Stimulated activated CD4-positive, alpha-beta T cell treated with anti-CD3 and anti-CD28 coated beads, Interleukin-15, amount 100 ng/mL, for 1 hour (primary cell): ENCODE measurements around the gene CARHSP1.
"Not testable (repeated sequence)": the region's sequence is repeated elsewhere in the genome, so short reads cannot be mapped to it uniquely, and the experiment has no call there.

ENCODE experiments used
- DNase-seq, 2 donors: peaks; one replicate each; pipeline ENCODE4 v3.0.0-alpha.2; 2020; ENCODE audit warnings: low read depth in 1 of 2, low spot score in 1 of 2

The CARHSP1 gene

DNA sequence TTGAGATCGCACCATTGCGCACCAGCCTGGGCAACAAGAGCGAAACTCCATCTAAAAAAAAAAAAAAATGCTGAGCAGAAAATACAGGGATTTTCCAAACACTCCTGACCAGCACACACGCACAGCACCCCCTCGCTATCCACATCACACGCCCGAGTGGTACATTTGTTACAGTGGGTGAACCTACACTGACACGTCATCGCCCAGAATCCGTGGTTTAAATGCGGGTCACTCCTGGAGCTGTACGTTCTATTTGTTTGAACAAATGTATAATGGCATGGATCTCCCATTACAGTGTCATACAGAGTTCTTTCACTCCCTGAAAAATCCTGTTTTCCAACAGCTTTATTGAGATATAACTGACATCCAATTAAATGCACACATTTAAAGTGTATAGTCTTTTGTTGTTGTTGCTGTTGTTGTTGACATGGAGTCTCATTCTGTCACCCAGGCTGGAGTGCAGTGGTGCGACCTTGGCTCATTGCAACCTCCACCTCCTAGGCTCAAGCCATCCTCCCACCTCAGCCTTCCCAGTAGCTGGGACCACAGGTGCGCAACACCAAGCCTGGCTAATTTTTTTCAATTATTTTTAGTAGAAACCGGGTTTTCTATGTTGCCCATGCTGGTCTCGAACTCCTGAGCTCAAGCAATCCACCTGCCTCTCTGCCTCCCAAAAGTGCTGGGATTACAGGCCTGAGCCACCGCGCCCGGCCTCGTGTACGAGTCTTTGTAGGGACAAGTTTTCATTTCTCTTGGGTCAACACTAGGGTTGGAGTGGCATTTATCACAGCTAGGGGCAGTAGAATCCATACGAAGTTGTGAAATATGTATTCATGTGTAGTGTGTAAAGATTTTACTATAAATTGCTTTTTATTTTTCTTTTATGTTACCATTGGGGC, 4.4 kb upstream of the CARHSP1 start:
- DNase-seq, result no peak

DNA sequence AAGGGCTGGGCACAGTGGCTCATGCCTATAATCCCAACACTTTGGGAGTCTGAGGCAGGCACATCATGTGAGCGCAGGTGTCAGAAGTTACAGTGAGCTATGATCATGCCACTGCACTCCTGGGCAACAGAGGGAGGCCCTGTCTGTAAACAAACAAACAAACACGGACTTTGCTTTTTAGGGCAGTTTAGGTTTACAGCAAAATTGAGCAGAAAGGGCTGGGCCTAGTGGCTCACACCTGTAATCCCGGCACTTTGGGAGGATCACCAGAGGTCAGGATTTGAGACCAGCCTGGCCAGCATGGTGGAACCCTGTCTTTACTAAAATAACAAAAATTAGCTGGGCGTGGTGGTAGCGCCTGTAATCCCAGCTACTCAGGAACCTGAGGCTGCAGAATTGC, 3.3 kb upstream of the CARHSP1 start:
- no peak for DNase-seq

DNA sequence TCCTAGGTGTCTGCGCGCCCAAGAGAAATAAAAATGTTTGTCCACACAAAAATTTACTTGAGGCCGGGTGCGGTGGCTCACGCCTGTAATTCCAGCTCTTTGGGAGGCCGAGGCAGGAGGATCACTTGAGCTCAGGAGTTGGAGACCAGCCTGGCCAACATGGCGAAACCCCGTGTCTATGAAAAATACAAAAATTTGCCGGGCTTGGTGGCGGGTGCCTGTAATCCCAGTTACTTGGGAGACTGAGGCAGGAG, 1.1 kb upstream of the CARHSP1 start:
- not testable (repeated sequence) for DNase-seq

DNA sequence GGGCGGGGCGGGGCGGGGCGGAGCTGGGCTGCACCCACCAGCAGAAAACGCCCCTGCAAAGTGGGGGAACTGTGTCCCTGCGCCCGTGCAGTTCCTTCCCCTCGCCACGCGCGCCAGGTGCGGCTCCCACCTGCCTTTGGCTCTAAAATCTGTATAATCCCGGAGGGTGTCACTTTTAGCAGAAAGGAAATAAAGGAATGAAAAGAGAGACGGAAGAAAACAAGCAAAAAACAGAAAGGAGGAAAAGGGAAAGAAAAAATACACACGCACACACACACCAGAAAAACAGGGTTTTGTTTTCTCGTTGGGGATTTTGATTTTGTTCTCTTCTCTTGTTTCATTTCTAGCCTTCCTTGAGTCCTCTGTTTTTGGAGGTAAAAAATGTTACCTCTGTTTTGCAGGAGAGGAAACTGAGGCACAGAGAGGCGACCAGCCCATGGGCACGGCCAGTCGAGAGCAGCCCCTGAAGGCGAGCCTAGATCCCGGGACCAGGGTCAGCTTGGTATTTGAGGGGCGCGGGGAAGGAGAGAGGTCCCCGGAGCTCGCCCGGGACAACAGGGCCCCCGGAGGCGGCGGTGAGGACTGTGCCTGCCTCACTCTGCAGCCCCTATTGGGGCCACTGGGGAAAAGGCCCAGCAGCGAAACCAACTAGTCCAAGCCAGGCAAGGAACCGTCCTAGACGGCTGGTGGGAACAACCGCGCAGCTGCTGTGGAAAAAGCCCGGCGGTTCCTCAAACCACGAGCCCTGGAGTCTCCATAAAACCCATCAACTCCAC, 594 bp upstream of the CARHSP1 start:
- DNase-seq, result no peak

DNA sequence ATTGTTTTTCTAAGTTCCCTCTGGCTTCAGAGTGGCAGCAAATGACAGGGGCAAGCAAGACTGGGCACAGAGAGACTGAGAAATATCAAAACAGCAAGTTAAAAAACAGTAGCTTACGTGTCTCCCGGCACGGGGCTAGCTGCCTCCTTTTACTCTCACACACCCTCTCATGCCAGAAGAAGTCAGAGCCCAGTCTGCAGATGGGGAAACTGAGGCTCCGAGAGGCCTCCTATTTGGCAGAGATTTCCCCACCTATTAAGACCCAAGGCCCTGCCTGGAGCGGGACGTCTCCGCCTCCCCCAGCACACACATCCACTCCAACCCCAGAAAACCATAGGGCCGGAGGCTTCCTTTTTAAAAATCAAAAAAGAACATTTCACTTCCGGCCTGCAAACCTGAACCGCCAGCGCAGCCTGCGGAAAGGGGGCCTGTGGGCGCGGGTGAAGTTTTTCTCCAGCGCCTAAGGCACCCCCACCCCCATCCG, 832 bp downstream of the CARHSP1 start:
- peak; percentile 25 to 32 for DNase-seq

DNA sequence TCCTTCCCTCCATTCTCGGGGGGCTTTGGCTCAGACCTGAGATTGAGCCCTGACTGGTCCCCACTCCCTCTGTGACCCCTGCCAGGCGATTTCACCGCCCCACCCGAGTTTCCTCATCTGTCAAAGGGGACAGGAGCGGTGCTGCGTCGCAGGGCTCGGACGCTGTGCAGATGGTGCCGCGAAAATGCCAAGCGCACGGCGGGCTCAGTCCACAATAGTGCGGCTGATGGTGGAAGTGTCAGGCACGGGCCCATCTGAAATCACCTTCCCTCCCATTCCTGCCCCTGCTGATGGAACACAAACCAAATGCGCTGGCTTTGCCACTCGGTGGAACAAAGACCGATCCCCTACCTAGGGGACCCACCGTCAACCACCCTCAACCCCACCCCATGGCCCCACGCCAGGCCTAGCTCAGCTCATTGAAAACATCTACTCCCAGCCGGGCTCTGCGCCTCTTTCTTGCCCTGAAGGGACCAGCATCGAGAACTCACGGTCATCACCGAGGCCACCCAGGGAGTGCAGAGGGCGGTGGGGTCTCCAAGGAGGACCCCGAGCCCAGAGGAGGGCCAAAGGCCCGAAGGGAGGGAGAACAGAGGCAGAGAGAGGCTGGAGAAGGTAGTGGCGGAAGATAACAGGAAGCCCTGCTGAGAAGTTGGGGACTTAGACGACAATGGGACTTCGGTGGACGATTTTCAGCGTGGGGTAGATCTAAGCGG, 1.4 kb downstream of the CARHSP1 start:
- DNase-seq, result no peak

DNA sequence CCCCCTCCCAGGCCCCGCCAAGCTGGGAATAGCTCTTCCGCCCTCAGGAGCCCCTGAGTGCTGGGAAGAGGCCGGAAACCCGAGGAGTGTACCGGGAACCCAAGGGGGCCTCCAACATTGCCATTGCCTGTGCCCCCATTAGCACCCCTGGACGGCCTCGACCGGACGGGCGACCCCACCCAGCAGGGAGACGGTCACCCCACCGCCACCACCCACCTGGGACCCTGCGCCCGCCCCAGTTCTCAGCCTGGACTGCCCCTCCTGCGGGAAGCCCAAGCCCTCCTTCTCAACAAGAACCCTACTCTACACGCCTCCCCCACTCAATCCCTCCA, 2.0 kb downstream of the CARHSP1 start:
- DNase-seq, result no peak

DNA sequence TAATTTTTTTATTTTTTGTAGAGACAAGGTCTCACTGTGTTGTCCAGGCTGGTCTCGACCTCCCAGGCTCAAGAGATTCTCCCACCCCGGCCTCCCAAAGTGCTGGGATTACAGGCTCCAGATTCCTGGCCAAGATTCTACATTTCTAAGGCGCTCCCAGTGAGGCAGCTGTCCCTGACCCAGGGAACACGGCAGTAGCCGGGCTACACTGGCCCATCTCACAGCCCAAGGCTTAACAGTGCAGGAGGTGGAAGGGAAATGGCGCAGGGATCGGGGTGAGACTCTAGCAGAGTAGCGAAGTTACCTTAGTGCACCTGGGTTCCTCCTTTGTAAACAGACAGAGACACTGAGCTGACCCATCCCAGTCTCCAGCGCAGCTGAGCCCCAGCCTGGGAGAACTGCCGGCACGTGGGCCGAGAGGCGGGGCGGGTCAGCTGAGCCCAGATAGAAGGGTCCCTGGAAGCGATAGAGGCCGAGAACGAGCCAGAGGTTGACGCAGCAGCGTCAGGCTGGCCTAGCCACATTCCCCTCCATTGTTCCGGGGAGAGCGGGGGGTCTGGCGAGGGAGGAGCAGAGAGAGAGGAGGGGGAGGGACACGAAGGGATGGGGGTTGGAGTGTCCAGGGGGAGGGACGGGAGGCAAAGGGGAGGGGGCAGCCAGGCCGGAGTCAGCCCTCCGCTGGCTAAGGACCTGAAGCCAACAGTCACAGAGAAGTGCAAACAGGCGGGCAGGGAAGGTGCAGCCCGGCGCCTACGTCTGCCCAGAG, 2.5 kb downstream of the CARHSP1 start:
- no peak for DNase-seq

DNA sequence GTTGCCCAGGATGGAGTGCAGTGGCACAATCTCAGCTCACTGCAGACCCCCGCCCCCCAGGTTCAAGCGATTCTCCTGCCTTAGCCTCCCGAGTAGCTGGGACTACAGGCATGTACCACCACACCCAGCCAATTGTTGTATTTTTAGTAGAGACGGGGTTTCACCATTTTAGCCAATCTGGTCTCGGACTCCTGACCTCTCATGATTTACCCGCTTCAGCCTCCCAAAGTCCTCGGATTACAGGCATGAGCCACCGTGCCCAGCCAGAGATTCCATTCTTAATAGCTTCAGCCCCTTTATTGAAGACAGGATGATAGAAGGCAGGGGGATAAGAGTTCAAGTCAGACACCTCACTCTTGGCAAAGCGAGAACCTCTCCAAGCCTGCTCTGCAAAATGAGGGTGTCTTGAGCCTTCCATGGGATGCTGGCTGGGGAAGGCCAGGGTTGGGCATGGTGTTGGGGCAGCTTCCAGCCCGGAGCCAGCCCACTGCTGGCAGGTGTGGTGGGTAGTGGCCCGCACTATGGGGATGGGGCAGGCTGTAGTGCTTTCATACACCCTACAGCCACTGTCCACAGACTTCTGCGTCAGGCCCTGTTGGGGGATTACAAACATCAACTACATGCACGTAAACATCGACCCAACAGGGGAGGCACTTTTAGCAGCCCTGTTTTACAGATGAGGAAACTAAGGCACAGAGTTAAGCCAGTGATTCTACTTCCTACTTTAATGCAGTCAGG, 3.5 kb downstream of the CARHSP1 start:
- no peak for DNase-seq

DNA sequence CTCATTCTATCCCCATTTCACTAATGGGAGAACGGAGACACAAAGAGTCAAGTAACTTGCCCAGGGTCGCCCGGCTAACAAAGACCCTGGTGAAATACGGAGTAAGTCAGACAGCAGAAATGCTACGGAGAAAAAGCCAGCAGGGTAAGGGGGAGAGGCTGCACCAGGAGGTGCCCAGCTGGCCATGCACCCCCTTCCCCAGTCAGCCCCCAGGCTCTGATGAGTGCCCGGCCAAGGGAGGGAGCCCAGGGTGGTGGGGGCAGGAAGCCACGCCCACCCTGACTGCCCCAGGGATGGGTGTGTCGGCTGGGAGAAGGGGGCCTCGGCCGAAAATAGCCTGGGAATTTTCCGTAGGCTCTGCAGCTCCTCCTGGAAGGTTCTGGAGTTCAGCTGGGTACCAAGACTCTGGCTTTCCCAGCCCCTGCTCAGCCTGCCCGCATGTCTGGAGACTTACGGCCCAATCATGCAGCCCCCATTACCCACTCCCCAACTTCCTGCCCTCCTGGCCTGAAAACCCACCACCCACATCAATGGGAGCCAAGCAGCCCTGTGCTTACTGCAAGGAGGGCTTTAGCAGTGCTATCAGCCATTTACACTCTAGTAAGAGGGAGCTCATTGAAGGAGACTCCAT, 4.2 kb downstream of the CARHSP1 start:
- DNase-seq, result no peak

DNA sequence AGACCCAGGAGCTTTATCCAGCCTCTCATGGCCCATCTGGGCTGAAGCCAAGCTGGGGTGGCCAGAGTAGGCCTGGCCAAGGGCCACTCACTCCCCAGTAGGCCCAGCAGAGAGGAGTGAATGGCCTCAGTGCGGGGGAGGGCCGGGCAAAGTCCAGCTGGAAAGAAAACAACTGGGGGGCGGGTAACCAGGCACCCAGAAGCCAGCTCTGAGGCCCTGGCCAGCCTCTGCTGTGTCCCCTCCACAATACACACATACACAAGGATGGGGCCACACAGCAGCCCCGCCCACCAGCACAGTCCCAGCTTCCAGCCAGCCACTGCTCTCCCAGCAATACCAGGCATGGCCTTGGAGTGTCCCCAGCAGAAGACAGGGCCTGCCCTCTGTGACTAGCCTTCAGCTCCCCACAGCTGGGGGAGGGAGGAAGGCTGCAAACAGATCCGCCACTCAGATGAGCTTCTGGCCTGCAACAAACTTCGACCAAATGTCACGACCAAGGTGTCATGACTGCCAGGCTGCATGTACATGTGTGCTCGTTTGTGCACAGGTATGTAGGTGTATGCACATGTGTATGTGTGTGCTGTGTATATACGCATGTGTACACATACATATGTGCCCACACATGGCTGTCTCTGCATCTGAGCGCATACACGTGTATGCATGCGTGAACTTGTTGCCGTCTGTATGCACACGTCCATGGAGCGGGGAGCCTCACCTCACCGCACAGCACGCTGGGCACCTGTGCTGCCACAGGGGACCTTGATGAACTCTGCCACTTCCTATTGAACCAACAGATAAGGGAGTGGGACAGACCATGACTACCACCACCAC, 5.0 kb downstream of the CARHSP1 start:
- no peak for DNase-seq

DNA sequence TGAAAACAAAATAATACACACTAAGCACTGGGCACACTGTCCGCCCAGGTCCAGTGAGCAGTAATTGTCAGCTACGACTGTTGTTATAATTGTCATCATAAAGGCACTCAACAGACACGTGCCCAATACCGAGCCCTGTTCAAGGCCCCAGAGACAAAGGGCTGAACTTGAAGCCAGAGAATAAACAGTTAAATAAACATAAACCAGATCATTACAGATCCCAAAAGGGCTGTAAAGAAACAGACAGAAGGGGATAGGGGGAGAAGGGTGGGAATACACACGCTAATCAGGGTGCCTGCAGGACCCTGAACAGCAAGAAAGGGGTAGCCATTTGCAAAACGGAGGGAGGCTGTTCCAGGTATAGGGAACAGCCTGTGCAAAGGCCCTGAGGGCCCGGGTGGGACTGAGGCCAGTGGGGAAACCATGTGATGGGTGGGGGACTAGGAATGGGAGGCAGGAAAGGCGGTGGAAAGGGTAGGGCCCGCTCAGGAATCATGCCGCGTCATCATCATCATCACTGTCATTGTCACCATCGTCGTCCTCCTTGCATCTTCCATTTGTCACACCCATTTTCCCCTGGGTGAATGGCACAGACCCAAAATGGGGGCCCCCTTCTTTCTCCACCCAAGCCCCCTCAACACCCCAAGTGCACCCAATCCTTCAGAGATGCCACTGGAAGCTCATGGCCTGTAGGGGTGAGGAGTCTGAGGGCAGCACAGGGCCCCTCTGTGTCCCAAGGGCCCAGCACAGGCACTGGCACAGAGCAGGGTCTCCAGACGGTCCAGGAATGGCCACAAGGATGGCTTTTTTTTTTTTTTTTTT, 6.3 kb downstream of the CARHSP1 start:
- DNase-seq, result no peak

DNA sequence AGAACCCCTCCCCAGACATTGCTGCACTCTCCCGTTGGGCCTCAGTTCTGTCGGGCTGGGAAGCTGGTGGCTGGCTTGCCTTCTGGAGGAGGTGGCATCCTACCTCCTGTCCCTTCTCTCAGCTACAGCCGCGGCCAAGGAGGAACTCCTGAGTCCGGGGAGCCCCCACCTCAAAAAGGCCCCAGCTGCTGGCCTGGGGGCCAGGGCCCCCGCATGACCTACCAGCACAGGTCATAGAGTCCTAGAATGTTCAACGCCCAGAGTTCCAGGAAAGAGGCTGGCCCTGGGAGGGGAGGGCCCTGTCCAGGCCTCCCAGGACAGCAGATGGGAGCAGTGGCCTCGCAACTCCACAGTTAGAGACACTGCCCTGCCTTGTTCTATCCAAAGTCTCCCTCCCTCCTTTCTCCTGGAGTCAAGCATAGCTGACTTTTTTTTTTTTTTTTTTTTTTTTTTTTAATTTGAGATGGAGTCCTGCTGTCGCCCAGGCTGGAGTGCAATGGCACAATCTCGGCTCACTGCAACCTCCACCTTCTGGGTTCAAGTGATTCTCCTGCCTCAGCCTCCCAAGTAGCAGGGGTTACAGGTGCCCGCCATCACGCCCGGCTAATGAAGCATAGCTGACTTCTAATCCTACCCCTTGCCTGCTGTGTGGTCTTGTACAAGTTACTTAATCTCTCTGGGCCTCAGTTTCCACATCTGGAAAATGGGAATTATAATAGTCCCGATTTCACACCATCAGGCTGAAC, 7.1 kb downstream of the CARHSP1 start:
- no peak for DNase-seq

DNA sequence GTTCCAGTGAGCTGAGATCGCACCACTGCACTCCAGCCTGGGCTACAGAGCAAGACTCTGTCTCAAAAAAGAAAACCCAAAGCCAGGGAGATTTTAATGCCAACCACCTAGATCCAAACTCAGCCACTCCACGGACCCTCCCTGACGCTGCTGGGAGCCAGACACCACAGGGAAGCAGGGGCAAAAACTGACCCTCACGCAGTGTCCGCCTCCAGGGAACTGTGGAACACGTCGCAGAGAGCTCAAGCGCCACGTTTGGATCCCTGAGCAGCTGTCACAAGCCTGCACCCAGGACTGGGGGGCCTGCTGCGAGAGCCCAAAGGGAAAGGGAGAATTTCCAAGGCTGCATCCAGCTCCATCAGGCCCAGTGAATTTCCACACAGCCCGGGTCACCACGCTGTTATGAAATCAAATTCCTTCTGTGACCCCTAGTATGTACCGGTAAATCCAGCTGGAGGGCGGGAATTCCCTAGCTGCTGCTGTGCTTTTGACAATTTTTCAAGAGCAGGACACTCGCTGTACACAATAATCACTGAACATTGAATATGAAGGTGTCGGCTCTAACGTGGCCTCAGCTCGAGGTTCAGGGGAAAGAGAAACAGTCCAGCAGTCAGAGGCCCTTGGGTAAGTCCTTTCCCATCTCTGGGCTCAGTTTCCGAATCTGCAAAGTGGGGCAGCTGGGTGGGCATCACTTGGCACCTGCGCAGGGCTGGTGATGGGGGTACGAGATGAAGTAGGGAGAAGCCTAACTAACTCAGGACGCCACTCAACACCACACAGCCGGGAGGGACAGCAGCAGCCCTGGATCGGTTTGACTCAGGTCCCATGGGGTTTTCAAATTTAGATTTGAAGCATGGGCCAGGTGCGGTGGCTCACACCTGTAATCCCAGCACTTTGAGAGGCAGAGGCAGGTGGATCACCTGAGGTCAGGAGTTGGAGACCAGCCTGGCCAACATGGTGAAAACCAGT, 8.6 kb downstream of the CARHSP1 start:
- DNase-seq, result no peak

DNA sequence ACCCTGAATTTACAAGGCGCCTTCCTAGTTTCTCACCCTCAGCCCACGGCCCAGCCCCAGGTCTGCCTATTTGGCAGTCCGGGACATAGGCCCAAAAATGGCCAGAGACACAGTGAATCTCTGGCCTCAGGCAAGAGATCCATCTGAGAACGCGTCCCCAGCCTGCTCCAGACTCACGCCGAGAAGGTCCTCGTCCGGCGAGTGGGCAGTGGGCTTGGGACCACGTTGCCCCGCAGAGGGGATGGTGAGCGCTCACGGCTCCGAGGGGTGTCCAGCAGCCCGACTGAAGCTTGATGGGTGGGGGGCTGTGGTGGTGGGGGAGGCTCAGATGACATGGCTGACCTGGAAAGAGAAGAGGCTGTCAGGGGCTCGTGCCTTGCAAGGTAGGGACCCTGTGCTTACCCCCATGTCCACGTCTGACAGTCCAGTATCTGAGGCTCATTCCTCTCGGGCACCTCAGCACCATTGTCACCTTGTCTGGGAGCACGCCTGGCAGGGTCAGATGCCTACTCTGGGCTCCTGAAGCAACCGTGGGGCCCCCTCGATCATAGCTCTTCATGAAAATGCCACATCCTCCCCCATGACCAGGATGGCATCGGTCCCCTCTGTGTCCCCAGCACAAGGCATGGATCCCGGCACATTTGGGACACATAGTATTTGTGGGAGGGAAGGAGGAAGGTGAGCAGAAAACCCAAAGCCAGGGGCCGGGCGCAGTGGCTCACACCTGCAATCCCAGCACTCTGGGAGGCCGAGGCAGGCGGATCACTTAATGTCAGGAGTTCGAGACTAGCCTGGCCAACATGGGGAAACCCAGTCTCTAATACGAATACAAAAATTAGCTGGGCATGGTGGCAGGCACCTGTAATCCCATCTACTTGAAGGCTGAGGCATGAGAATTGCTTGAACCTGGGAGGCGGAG, 9.6 kb downstream of the CARHSP1 start:
- no peak for DNase-seq
